Panc1 (cell line): ENCODE data around the gene TMEM154.

ENCODE experiments used
- CTCF ChIP-seq: fragments of 450-650 bp; IDR thresholded peaks from 2 replicates; pipeline ENCODE4 v1.5.1; 2017; ENCODE audit warnings: mild to moderate bottlenecking
- POLR2AphosphoS5 ChIP-seq: IDR thresholded peaks from 2 replicates; pipeline ENCODE4 v1.6.1; 2012; ENCODE audit warnings: mild to moderate bottlenecking, low read depth, low read length, moderate library complexity
- SIN3A ChIP-seq: IDR thresholded peaks from 2 replicates; pipeline ENCODE4 v1.6.1; 2012; ENCODE audit warnings: low read depth, mild to moderate bottlenecking, low read length, moderate library complexity, borderline replicate concordance; ENCODE audit not compliant: insufficient read depth
- TCF7L2 ChIP-seq: IDR thresholded peaks from 2 replicates; pipeline ENCODE4 v1.6.1; 2011; ENCODE audit warnings: mild to moderate bottlenecking, low read depth, low read length, inconsistent platforms
- TF ChIP-seq, protein P1 (sequence below), 2 experiments: IDR thresholded peaks; 2 replicates each; pipeline ENCODE4 v1.6.1; 2011 to 2012; ENCODE audit warnings: low read depth in 2 of 2, control low read depth in 1 of 2, low read length in 1 of 2, mild to moderate bottlenecking in 1 of 2, moderate library complexity in 1 of 2; ENCODE audit not compliant: insufficient read depth in 1 of 2

DNA sequence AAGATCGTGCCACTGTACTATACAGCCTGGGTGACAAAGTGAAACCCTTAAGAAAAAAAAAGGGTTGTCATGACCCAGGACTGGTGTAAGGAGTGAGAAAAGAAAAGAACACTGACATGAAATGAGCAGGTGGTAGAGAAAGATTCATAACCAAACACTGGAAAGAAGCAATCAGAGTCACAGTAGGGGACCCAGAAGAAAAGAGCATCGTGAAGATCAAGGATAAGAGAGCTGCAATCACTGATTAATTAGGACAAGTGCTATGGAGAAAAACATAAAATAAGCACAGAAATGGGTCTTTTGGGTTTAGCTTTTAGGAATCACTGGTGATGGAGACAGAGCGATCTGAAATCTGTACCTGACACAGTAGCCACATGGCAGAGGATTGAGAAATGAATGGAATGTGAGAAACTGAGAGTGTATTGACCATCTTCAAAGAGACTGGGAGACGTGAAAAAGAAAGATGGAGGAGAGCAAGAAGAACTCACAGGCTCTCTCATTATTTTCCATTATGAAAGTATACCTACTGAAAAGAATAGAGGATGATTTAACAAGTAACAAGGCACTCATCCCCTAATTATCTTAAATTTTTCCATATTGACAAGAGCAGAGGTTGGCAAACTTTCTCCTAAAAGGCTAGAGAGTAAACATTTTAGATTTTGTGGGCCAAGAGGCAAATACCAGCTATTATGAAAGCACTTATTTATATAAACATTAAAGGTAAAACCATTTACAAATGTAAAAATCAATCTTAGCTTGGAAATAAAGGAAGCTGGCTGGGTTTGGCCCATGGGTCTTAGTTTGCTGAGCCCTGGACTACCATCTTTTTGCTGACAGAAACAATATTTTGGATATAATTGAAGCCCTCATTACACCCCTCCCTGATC, 7.3 kb downstream of the TMEM154 start:
- TF ChIP-seq CTCF (no peak), SIN3A (no peak), POLR2AphosphoS5 (no peak), TCF7L2 (no peak)
- TF ChIP-seq, protein P1, sequence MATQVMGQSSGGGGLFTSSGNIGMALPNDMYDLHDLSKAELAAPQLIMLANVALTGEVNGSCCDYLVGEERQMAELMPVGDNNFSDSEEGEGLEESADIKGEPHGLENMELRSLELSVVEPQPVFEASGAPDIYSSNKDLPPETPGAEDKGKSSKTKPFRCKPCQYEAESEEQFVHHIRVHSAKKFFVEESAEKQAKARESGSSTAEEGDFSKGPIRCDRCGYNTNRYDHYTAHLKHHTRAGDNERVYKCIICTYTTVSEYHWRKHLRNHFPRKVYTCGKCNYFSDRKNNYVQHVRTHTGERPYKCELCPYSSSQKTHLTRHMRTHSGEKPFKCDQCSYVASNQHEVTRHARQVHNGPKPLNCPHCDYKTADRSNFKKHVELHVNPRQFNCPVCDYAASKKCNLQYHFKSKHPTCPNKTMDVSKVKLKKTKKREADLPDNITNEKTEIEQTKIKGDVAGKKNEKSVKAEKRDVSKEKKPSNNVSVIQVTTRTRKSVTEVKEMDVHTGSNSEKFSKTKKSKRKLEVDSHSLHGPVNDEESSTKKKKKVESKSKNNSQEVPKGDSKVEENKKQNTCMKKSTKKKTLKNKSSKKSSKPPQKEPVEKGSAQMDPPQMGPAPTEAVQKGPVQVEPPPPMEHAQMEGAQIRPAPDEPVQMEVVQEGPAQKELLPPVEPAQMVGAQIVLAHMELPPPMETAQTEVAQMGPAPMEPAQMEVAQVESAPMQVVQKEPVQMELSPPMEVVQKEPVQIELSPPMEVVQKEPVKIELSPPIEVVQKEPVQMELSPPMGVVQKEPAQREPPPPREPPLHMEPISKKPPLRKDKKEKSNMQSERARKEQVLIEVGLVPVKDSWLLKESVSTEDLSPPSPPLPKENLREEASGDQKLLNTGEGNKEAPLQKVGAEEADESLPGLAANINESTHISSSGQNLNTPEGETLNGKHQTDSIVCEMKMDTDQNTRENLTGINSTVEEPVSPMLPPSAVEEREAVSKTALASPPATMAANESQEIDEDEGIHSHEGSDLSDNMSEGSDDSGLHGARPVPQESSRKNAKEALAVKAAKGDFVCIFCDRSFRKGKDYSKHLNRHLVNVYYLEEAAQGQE (IDR thresholded peaks at IDR 0.05; ENCODE audit: insufficient read depth in 1 of 2, low read depth in 2 of 2, low read length in 1 of 2), result no peak
